GM21825 (cell line): Measurements from ENCODE around the gene TIMM13.

Experiments
- ATAC-seq: cut with Tn5 transposase; IDR thresholded peaks from one replicate; pipeline ENCODE4 v1.9.1; 2021; ENCODE audit warnings: mild to moderate bottlenecking, moderate library complexity; ENCODE audit not compliant: unreplicated experiment

TIMM13 gene

GRCh38 chr19:2387367-2388288, 39.8 kb downstream of the TIMM13 start:
- ATAC-seq: no peak

GRCh38 chr19:2385053-2385721, 42.2 kb downstream of the TIMM13 start:
- no peak for ATAC-seq

DNA sequence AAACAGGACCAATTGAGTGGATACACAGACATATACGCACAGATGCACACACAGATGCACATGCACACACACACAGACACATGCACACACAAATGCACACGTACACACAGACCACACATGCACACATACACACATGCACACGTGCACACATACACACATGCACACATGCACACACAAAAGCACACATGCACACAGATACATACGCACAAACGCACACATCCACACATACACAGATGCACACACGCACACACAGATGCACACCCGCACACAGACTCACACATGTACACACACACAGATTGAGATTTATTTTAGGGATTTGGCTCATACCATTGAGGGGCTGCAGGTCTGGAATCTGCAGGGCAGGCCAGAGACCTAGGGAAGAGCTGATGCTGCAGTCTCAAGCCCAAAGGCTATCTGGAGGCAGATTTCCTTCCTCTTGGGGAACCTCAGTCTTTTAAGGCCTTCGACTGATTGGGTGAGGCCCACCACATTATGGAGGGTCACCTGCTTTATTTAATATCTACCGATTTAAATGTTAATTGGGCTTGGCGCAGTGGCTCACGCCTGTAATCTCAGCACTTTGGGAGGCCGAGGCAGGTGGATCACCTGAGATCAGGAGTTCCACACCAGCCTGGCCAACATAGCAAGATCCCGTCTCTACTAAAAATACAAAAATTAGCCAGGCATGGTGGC, 44.7 kb downstream of the TIMM13 start:
- no peak for ATAC-seq

- no peak for ATAC-seq
These were observed 46.1 kb downstream of the TIMM13 start for GRCh38 chr19:2381148-2381820.

DNA sequence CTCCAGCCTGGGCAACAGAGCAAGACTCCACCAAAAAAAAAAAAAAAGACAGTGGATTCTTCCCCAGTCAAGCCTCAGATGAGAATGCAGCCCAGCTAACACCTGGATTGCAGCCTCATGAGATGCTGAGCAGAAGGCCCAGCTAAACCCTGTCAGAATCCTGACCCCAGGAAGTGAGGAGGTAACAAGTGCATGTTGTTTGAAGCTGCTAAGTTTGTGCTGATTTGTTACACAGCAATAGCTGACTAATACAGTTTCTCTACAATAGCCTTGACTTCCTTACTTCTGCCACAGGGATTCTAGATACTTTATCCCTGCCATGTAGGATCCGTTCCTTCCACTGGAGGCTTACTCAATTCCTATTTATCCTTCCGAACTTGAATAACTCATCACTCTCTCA, 46.8 kb downstream of the TIMM13 start:
- no peak for ATAC-seq

DNA sequence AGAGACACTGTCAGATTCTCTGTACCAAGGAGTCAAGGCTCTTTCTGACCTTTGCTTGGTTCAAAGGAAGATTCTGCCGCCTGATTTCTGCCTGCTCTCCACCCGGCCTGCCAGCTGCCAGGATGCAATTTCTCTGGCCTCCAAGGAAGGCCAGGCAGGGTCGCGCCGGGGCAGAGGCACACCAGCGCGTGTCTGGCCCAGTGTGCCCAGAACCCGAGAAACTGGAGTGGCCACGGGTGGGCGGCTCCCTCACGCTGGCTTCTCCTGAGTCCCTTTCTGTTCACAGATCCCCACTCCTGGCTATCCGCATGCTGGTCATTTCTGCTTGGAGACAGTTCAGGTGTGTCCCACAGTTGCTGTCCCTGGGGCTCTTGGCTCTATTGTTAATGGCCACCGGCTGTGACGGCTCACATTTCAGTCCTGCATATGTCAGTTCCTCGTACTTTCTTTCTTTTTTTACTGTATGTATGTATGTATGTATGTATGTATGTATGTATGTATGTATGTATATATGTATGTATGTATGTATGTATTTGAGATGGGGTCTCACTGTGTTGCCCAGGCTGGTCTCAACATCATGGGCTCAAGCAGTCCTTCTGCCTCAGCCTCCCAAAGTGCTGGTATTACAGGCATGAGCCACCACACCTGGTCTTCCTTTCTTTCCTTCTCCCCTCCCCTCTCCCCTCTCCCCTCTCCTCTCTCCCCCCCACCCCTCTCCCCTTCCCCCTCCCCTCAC, 50.4 kb downstream of the TIMM13 start:
- ATAC-seq: no peak
